Adrenal gland (tissue), 12 donors: ENCODE measurements around the gene COL26A1. TPM values are rescaled to one million over a fixed set of nuclear protein-coding genes. Genes with fewer than 3 reads are reported as not detected.

Source experiments
- DNase-seq, 7 donors: peaks; one replicate each; pipeline ENCODE4 v3.0.0-alpha.2; 2019 to 2020
- H3K27ac ChIP-seq, 5 donors: fragments of 200-600 bp; sonication (generic) in 4 of 5; 1 replicate in 3 of 5; 2 replicates in 2 of 5; pipeline versions ENCODE4 v1.5.1 to v1.8.0; 2016 to 2020; ENCODE audit warnings: mild to moderate bottlenecking in 1 of 5
- H3K27me3 ChIP-seq: fragments of 200-600 bp; 2 replicates; pipeline ENCODE4 v1.8.0; 2021
- H3K36me3 ChIP-seq, 2 donors: fragments of 200-600 bp; replicated peaks in 1 of 2; 1 replicate in 1 of 2; 2 replicates in 1 of 2; pipeline versions ENCODE4 v1.5.1 to v1.8.0; 2018 to 2022
- H3K4me1 ChIP-seq, 2 donors: fragments of 200-600 bp; replicated peaks in 1 of 2; 1 replicate in 1 of 2; 2 replicates in 1 of 2; pipeline versions ENCODE4 v1.5.1 to v1.8.0; 2018 to 2021
- H3K4me3 ChIP-seq, 4 donors: fragments of 200-600 bp; sonication (generic) in 3 of 4; one replicate each; pipeline ENCODE4 v1.5.1; 2016 to 2018
- H3K9me3 ChIP-seq, 3 donors: fragments of 200-600 bp; sonication (generic) in 1 of 3; replicated peaks in 1 of 3; 1 replicate in 2 of 3; 2 replicates in 1 of 3; pipeline versions ENCODE4 v1.5.1 to v1.8.0; 2016 to 2021
- POLR2A ChIP-seq, 2 donors: fragments of 450-650 bp; IDR thresholded peaks; one replicate each; pipeline ENCODE4 v1.6.1; 2017; ENCODE audit warnings: antibody characterized with exemption in 2 of 2, mild to moderate bottlenecking in 2 of 2, moderate library complexity in 1 of 2
- WGBS, 4 donors: extraction: QIAGEN DNeasy Blood & Tissue Kit in 2 of 4; methylation state at CpG; one replicate each; pipeline versions ENCODE4 v1.1.5 to v1.1.7; 2013 to 2017; 5-methylcytosine and 5-hydroxymethylcytosine counted together
- intact Hi-C, 2 donors: fragments of 100-400 bp; cut with DNase I; formaldehyde crosslinking; loops; one replicate each; pipeline versions ENCODE4 v1.14.1 to v1.15.0; 2022 to 2023
- polyA plus RNA-seq, 3 donors: library from polyadenylated mRNA; stranded (reverse); fragments of 200-250 nt in 2 of 3; fragments of 350-450 nt in 1 of 3; fragmentation: Illumina TruSeq in 1 of 3; extraction: RNeasy Lipid Tissue Mini Kit (QIAGEN cat#74804) in 1 of 3; gene quantifications; one replicate each; pipeline ENCODE4 v1.2.3, GENCODE V29; 2013 to 2014
- total RNA-seq, 9 donors: library from RNA; depleted of rRNA in 4 of 9; stranded (reverse); fragments of >200 nt in 4 of 9; fragments of 120-200 nt in 1 of 9; fragmentation: NEBNext Ultra II Directional in 1 of 9; extraction: Animal tissue kit (Norgen Biotek cat#: 25700) in 1 of 9; gene quantifications; one replicate each; pipeline versions ENCODE4 v1.1.0 to v1.2.4, GENCODE V29; 2013 to 2023
- TF ChIP-seq, protein P1 (sequence below), 6 experiments: fragments of 450-650 bp in 4 of 6; fragments of 200-600 bp in 2 of 6; sonication (generic) in 1 of 6; IDR thresholded peaks; 1 replicate in 5 of 6; 2 replicates in 1 of 6; pipeline versions ENCODE4 v1.5.1 to v1.8.0; 2016 to 2021; ENCODE audit warnings: antibody characterized with exemption in 6 of 6, mild to moderate bottlenecking in 2 of 6, moderate library complexity in 1 of 6
- donor health status: healthy with polysubstance abuse.
- donor health status: Bipolar disorder and iron deficiency.
- donor health status: DM: yes; HTN: yes; CAD: no.
- donor health status: DM: no; HTN: no; CAD: no.
- donor health status: DM: no; HTN: no; CAD: no.
- donor health status: DM: yes; HTN: yes; CAD: no.

The COL26A1 gene
- total and polyA plus RNA-seq, 12 donors = 0.64 to 18.8 (median 4.6) TPM

DNA sequence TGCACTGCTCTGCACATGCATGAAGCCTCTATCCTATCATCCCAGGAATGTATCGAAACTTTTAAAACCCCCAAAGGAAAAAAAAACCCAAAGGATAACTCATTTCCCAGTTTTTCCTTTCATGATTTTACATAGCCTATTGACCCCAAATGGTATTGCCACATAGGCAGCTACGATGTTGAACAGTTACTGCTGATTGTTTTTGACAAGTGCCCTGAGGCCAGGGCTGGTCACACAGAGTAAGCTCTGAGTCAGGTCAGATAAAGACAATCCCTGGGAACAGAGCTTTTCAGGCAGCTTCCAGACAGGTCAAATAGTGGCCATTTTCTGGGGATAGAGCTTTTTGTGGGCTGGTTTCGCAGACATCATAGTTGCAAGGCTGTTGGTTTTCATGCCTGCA lies 214.3 kb downstream of the COL26A1 start:
- H3K4me1 ChIP-seq = no peaks in the 10 kb centered on the region
- H3K27me3 ChIP-seq = no peaks in the 10 kb centered on the region
- no peak overlapping the region for H3K27ac ChIP-seq
- TF ChIP-seq POLR2A (IDR thresholded peaks at IDR 0.05) = no peak
- TF ChIP-seq, protein P1, sequence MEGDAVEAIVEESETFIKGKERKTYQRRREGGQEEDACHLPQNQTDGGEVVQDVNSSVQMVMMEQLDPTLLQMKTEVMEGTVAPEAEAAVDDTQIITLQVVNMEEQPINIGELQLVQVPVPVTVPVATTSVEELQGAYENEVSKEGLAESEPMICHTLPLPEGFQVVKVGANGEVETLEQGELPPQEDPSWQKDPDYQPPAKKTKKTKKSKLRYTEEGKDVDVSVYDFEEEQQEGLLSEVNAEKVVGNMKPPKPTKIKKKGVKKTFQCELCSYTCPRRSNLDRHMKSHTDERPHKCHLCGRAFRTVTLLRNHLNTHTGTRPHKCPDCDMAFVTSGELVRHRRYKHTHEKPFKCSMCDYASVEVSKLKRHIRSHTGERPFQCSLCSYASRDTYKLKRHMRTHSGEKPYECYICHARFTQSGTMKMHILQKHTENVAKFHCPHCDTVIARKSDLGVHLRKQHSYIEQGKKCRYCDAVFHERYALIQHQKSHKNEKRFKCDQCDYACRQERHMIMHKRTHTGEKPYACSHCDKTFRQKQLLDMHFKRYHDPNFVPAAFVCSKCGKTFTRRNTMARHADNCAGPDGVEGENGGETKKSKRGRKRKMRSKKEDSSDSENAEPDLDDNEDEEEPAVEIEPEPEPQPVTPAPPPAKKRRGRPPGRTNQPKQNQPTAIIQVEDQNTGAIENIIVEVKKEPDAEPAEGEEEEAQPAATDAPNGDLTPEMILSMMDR (IDR thresholded peaks at IDR 0.05) = no peak
- peaks cover 0 to 7% (median 0%) of the 10 kb centered on the region in 3 donors for H3K9me3 ChIP-seq
- WGBS, 4 donors = 83 to 92% (median 91%) methylated on average over 3 of the region's 3 CpGs
- no peak overlapping the region for H3K4me3 ChIP-seq
- DNase-seq = no peak
- intact Hi-C loops = no loop called here
- H3K36me3 ChIP-seq = no peaks in the 10 kb centered on the region

- 37 to 69% (median 57%) methylated on average over 1 of the region's 1 CpG for WGBS, 4 donors
- Histone ChIP-seq H3K27ac (no peak overlapping the region), H3K4me1 (no peaks in the 10 kb centered on the region), H3K27me3 (no peaks in the 10 kb centered on the region), H3K9me3 (no peaks in the 10 kb centered on the region), H3K4me3 (no peak overlapping the region), H3K36me3 (no peaks in the 10 kb centered on the region)
- intact Hi-C loops = no loop called here
- no peak for DNase-seq
- TF ChIP-seq, protein P1 (IDR thresholded peaks at IDR 0.05) = no peak
Measured at GRCh38 chr7:101578552-101578951, 215.9 kb downstream of the COL26A1 start.

- 90 to 96% (median 91%) methylated on average over 7 of the region's 7 CpGs for WGBS, 4 donors
- H3K36me3 ChIP-seq = no peaks in the 10 kb centered on the region
Measured at GRCh38 chr7:101580596-101580995, 217.9 kb downstream of the COL26A1 start.

GRCh38 chr7:101581891-101582290 lies 219.2 kb downstream of the COL26A1 start:
- no peaks in the 10 kb centered on the region for H3K27me3 ChIP-seq
- H3K27ac ChIP-seq = no peak overlapping the region
- no peak overlapping the region for H3K4me3 ChIP-seq
- no peak for DNase-seq
- 80 to 84% (median 83%) methylated on average over 10 of the region's 10 CpGs for WGBS, 4 donors
- H3K4me1 ChIP-seq = no peaks in the 10 kb centered on the region
- TF ChIP-seq, protein P1 (IDR thresholded peaks at IDR 0.05) = no peak
- TF ChIP-seq POLR2A (IDR thresholded peaks at IDR 0.05) = no peak
- no peaks in the 10 kb centered on the region for H3K36me3 ChIP-seq
- H3K9me3 ChIP-seq = no peaks in the 10 kb centered on the region
- intact Hi-C loops = no loop called here

More at GRCh38 chr7:101580596-101580995, 217.9 kb downstream of the COL26A1 start:
- intact Hi-C loops = no loop called here
- TF ChIP-seq, protein P1 (IDR thresholded peaks at IDR 0.05) = no peak
- no peak for TF ChIP-seq POLR2A (IDR thresholded peaks at IDR 0.05)
- no peak for DNase-seq
- H3K4me1 ChIP-seq = no peaks in the 10 kb centered on the region
- H3K4me3 ChIP-seq = no peak overlapping the region
- H3K27me3 ChIP-seq = no peaks in the 10 kb centered on the region
- no peak overlapping the region for H3K27ac ChIP-seq
- no peaks in the 10 kb centered on the region for H3K9me3 ChIP-seq
